SK-N-SH (cell line): ENCODE data around the gene DGCR2. TPM values are rescaled to one million over a fixed set of nuclear protein-coding genes. Genes with fewer than 3 reads are reported as not detected.

Source experiments
- CTCF ChIA-PET: fragments of 300-600, 350-600 bp; formaldehyde crosslinking; extraction: SDS; loops from one replicate; lab custom pipeline; 2021; lab: Yijun Ruan, JAX
- POLR2A ChIA-PET: fragments of 350-600 bp; sonication (Branson Sonifier 250); formaldehyde crosslinking; extraction: SDS; loops from one replicate; lab custom pipeline; 2020; ENCODE audit warnings: antibody characterized with exemption, inconsistent platforms; lab: Yijun Ruan, JAX
- DNase-seq: peaks from one replicate; pipeline ENCODE4 v3.0.0; 2012
- H2AFZ ChIP-seq: fragments of 200-600 bp; sonication (generic); 2 replicates; pipeline ENCODE4 v1.8.1; 2016; ENCODE audit warnings: antibody characterized with exemption, mild to moderate bottlenecking, low read depth
- H3F3A ChIP-seq: fragments of 200-600 bp; sonication (generic); replicated peaks from 2 replicates; pipeline ENCODE3; 2016; ENCODE audit warnings: antibody characterized with exemption, mild to moderate bottlenecking; ENCODE audit not compliant: insufficient read depth
- H3K27ac ChIP-seq, 2 experiments: fragments of 200-500 bp in 1 of 2; fragments of 200-600 bp in 1 of 2; sonication (Bioruptor generic) in 1 of 2; sonication (generic), shearing (Covaris generic) in 1 of 2; 2 replicates each; pipeline versions ENCODE4 v1.5.1 to v1.6.1; 2014 to 2016; ENCODE audit warnings: low read depth in 2 of 2, inconsistent platforms in 1 of 2, low read length in 1 of 2, mild to moderate bottlenecking in 1 of 2, mixed read lengths in 1 of 2
- H3K27me3 ChIP-seq: fragments of 200-600 bp; sonication (generic), shearing (Covaris generic); 2 replicates; pipeline ENCODE4 v1.6.1; 2016; ENCODE audit warnings: mixed run types; ENCODE audit not compliant: insufficient read depth
- H3K36me3 ChIP-seq, 2 experiments: fragments of 200-500 bp in 1 of 2; fragments of 200-600 bp in 1 of 2; sonication (Bioruptor generic) in 1 of 2; sonication (generic) in 1 of 2; replicated peaks in 1 of 2; 2 replicates each; pipeline versions ENCODE3 to v1.5.1; 2014 to 2016; ENCODE audit warnings: low read length in 1 of 2, mild to moderate bottlenecking in 1 of 2; ENCODE audit not compliant: insufficient read depth in 2 of 2, control insufficient read depth in 1 of 2
- H3K4me1 ChIP-seq, 2 experiments: fragments of 200-500 bp in 1 of 2; fragments of 200-600 bp in 1 of 2; sonication (Bioruptor generic) in 1 of 2; sonication (generic), shearing (Covaris generic) in 1 of 2; 2 replicates each; pipeline versions ENCODE4 v1.5.1 to v1.6.1; 2014 to 2016; ENCODE audit warnings: low read depth in 1 of 2, low read length in 1 of 2, mixed run types in 1 of 2; ENCODE audit not compliant: insufficient read depth in 2 of 2, control insufficient read depth in 1 of 2
- H3K4me2 ChIP-seq: fragments of 200-600 bp; sonication (generic), shearing (Covaris generic); 2 replicates; pipeline ENCODE4 v1.6.1; 2017; ENCODE audit warnings: mixed run types
- H3K4me3 ChIP-seq, 2 experiments: fragments of 200-500 bp in 1 of 2; fragments of 200-600 bp in 1 of 2; sonication (Bioruptor generic) in 1 of 2; sonication (generic), shearing (Covaris generic) in 1 of 2; 2 replicates each; pipeline versions ENCODE4 v1.5.1 to v1.8.1; 2014 to 2016; ENCODE audit warnings: low read depth in 2 of 2, inconsistent platforms in 1 of 2, low read length in 1 of 2, mild to moderate bottlenecking in 1 of 2, mixed read lengths in 1 of 2, moderate library complexity in 1 of 2
- H3K79me2 ChIP-seq: fragments of 200-600 bp; sonication (generic); 2 replicates; pipeline ENCODE4 v1.8.1; 2017; ENCODE audit warnings: mild to moderate bottlenecking; ENCODE audit not compliant: insufficient read depth
- H3K9ac ChIP-seq: fragments of 200-600 bp; sonication (generic); 2 replicates; pipeline ENCODE4 v1.6.1; 2017; ENCODE audit warnings: mixed run types
- H3K9me2 ChIP-seq: fragments of 200-600 bp; sonication (generic); 2 replicates; pipeline ENCODE4 v1.6.1; 2017; ENCODE audit warnings: mixed run types
- H3K9me3 ChIP-seq: fragments of 200-600 bp; sonication (generic); 2 replicates; pipeline ENCODE4 v1.6.1; 2017; ENCODE audit warnings: mixed run types, mild to moderate bottlenecking, moderate library complexity
- H4K20me1 ChIP-seq: fragments of 200-600 bp; sonication (generic); 2 replicates; pipeline ENCODE4 v1.6.1; 2017; ENCODE audit warnings: mild to moderate bottlenecking, mixed run types; ENCODE audit not compliant: insufficient read depth
- EP300 ChIP-seq, 2 experiments: IDR thresholded peaks; 2 replicates each; pipeline versions ENCODE4 v1.4.0 to v1.6.1; 2012; ENCODE audit warnings: borderline replicate concordance in 1 of 2, low read depth in 1 of 2, low read length in 1 of 2
- FOSL2 ChIP-seq: IDR thresholded peaks from 2 replicates; pipeline ENCODE4 v1.4.0; 2012; ENCODE audit warnings: low read depth, mild to moderate bottlenecking, moderate library complexity, borderline replicate concordance
- FOXJ3 ChIP-seq: sonication (generic); formaldehyde crosslinking; IDR thresholded peaks from 2 replicates; pipeline ENCODE4 v1.5.1; 2020; ENCODE audit warnings: mild to moderate bottlenecking, missing genetic modification reagents
- GABPA ChIP-seq: IDR thresholded peaks from 2 replicates; pipeline ENCODE4 v1.4.0; 2012; ENCODE audit warnings: low read depth, mild to moderate bottlenecking
- GATA2 ChIP-seq: sonication (generic); formaldehyde crosslinking; IDR thresholded peaks from 2 replicates; pipeline ENCODE4 v1.5.0; 2020; ENCODE audit warnings: mild to moderate bottlenecking, missing genetic modification reagents
- MAX ChIP-seq: IDR thresholded peaks from 2 replicates; pipeline ENCODE4 v1.4.0; 2012; ENCODE audit warnings: low read depth
- NFIC ChIP-seq: IDR thresholded peaks from 2 replicates; pipeline ENCODE4 v1.4.0; 2012; ENCODE audit warnings: borderline replicate concordance
- NRF1 ChIP-seq: IDR thresholded peaks from 2 replicates; pipeline ENCODE4 v1.6.1; 2012; ENCODE audit warnings: low read depth, mild to moderate bottlenecking, low read length
- RAD21 ChIP-seq: IDR thresholded peaks from 2 replicates; pipeline ENCODE4 v1.6.1; 2012; ENCODE audit warnings: mild to moderate bottlenecking, low read length
- RCOR1 ChIP-seq: fragments of 150-350 bp; IDR thresholded peaks from 2 replicates; pipeline ENCODE4 v1.6.1; 2017; ENCODE audit warnings: antibody characterized with exemption, low read length
- REST ChIP-seq: IDR thresholded peaks from 2 replicates; pipeline ENCODE4 v1.6.1; 2012; ENCODE audit warnings: mild to moderate bottlenecking, low read depth, low read length, moderate library complexity
- TAF1 ChIP-seq: IDR thresholded peaks from 2 replicates; pipeline ENCODE4 v1.6.1; 2012; ENCODE audit warnings: low read depth, mild to moderate bottlenecking, low read length, moderate library complexity, borderline replicate concordance
- TCF12 ChIP-seq: IDR thresholded peaks from 2 replicates; pipeline ENCODE4 v1.4.0; 2012
- TEAD4 ChIP-seq: IDR thresholded peaks from 2 replicates; pipeline ENCODE4 v1.4.0; 2012; ENCODE audit warnings: mild to moderate bottlenecking, borderline replicate concordance; ENCODE audit not compliant: insufficient read depth
- YY1 ChIP-seq: IDR thresholded peaks from 2 replicates; pipeline ENCODE4 v1.4.0; 2012; ENCODE audit warnings: low read depth, mild to moderate bottlenecking
- WGBS: methylation state at CpG from one replicate; pipeline ENCODE4 v1.1.6; 2017; ENCODE audit warnings: low lambda C conversion rate; 5-methylcytosine and 5-hydroxymethylcytosine counted together
- polyA plus RNA-seq, 3 experiments: library from polyadenylated mRNA; depleted of rRNA; stranded (reverse); fragments of >200 nt; gene quantifications; 2 replicates each; pipeline ENCODE4 v1.2.3, GENCODE V29; 2012
- TF ChIP-seq, protein P1 (sequence below): fragments of 150-350 bp; IDR thresholded peaks from 2 replicates; pipeline ENCODE4 v1.6.1; 2017; ENCODE audit warnings: antibody characterized with exemption, low read length, low read depth, borderline replicate concordance

The DGCR2 gene
- polyA plus RNA-seq, 1 of the 3 experiments (the other 2 are of a cell fraction) = 30.4 TPM

- Histone ChIP-seq H3K9me3 (no peaks in the 10 kb centered on the region), H3K27ac (no peak overlapping the region), H3K4me3 (no peak overlapping the region), H3F3A (no peaks in the 10 kb centered on the region), H3K4me2 (no peak overlapping the region), H3K4me1 (peaks cover 8 to 10% of the 10 kb centered on the region in 2 experiments; a peak in 2 of 4 replicates), H2AFZ (no peak overlapping the region), H4K20me1 (peaks cover 96% of the 10 kb centered on the region), H3K79me2 (peaks cover 97% of the 10 kb centered on the region), H3K9me2 (no peaks in the 10 kb centered on the region), H3K9ac (no peak overlapping the region), H3K27me3 (no peaks in the 10 kb centered on the region), H3K36me3 (no peaks in the 10 kb centered on the region)
- no peak for DNase-seq
- ChIA-PET CTCF (interaction anchor here (4.7 kb wide), 1 partner anchor 9 kb away, joined by 14 read pairs; no protein-coding TSS in a partner anchor), POLR2A (interaction anchor here (1.0 kb wide), 1 partner anchor 13 kb away, joined by 5 read pairs; the partner anchor contains the start of gene DGCR2)
- no peak for TF ChIP-seq RCOR1
- no peak for TF ChIP-seq GATA2
- no peak for TF ChIP-seq TCF12
- TF ChIP-seq EP300 (IDR thresholded peaks at IDR 0.05; ENCODE audit: borderline replicate concordance in 1 of 2, low read depth in 1 of 2, low read length in 1 of 2) = no peak
- no peak for TF ChIP-seq RAD21
- no peak for TF ChIP-seq MAX
- TF ChIP-seq TEAD4 = no peak
- TF ChIP-seq NRF1 = no peak
- no peak for TF ChIP-seq GABPA
- TF ChIP-seq FOSL2 = no peak
- no peak for TF ChIP-seq FOXJ3 (CRISPR knock-in tag)
- TF ChIP-seq REST = no peak
- TF ChIP-seq, protein P1, sequence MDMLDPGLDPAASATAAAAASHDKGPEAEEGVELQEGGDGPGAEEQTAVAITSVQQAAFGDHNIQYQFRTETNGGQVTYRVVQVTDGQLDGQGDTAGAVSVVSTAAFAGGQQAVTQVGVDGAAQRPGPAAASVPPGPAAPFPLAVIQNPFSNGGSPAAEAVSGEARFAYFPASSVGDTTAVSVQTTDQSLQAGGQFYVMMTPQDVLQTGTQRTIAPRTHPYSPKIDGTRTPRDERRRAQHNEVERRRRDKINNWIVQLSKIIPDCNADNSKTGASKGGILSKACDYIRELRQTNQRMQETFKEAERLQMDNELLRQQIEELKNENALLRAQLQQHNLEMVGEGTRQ = no peak
- TF ChIP-seq YY1 = no peak
- no peak for TF ChIP-seq NFIC
- no peak for TF ChIP-seq TAF1
- 93% methylated on average over 3 of the region's 3 CpGs for WGBS
Observed at GRCh38 chr22:19108807-19109197, 13.4 kb downstream of the DGCR2 start.
